ENCODE data around the gene PXN.

Gene PXN

GRCh38 chr12:120234643-120235368 is 30.7 kb downstream of the PXN start:
- Histone ChIP-seq H3K27me3 (ENCODE audit: insufficient read depth, poor library complexity, severe bottlenecking) (no peaks in the 10 kb centered on the region), H3K27ac (replicated peaks) (no peak overlapping the region), H3K4me3 (replicated peaks; ENCODE audit: insufficient read depth, low read length) (no peak overlapping the region)
- no peak for DNase-seq (ENCODE audit: low read depth in 1 of 2, low spot score in 1 of 2)
- TF ChIP-seq, protein P1, sequence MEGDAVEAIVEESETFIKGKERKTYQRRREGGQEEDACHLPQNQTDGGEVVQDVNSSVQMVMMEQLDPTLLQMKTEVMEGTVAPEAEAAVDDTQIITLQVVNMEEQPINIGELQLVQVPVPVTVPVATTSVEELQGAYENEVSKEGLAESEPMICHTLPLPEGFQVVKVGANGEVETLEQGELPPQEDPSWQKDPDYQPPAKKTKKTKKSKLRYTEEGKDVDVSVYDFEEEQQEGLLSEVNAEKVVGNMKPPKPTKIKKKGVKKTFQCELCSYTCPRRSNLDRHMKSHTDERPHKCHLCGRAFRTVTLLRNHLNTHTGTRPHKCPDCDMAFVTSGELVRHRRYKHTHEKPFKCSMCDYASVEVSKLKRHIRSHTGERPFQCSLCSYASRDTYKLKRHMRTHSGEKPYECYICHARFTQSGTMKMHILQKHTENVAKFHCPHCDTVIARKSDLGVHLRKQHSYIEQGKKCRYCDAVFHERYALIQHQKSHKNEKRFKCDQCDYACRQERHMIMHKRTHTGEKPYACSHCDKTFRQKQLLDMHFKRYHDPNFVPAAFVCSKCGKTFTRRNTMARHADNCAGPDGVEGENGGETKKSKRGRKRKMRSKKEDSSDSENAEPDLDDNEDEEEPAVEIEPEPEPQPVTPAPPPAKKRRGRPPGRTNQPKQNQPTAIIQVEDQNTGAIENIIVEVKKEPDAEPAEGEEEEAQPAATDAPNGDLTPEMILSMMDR (IDR thresholded peaks at IDR 0.05; ENCODE audit: insufficient read depth, low read length): no peak
- TF ChIP-seq, protein P2, sequence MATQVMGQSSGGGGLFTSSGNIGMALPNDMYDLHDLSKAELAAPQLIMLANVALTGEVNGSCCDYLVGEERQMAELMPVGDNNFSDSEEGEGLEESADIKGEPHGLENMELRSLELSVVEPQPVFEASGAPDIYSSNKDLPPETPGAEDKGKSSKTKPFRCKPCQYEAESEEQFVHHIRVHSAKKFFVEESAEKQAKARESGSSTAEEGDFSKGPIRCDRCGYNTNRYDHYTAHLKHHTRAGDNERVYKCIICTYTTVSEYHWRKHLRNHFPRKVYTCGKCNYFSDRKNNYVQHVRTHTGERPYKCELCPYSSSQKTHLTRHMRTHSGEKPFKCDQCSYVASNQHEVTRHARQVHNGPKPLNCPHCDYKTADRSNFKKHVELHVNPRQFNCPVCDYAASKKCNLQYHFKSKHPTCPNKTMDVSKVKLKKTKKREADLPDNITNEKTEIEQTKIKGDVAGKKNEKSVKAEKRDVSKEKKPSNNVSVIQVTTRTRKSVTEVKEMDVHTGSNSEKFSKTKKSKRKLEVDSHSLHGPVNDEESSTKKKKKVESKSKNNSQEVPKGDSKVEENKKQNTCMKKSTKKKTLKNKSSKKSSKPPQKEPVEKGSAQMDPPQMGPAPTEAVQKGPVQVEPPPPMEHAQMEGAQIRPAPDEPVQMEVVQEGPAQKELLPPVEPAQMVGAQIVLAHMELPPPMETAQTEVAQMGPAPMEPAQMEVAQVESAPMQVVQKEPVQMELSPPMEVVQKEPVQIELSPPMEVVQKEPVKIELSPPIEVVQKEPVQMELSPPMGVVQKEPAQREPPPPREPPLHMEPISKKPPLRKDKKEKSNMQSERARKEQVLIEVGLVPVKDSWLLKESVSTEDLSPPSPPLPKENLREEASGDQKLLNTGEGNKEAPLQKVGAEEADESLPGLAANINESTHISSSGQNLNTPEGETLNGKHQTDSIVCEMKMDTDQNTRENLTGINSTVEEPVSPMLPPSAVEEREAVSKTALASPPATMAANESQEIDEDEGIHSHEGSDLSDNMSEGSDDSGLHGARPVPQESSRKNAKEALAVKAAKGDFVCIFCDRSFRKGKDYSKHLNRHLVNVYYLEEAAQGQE (IDR thresholded peaks at IDR 0.05; ENCODE audit: insufficient replicate concordance, low read depth): no peak
- TF ChIP-seq GABPA (IDR thresholded peaks at IDR 0.05; ENCODE audit: low read depth) (no peak), POLR2AphosphoS5 (IDR thresholded peaks at IDR 0.05; ENCODE audit: low read depth) (no peak), SPI1 (IDR thresholded peaks at IDR 0.05; ENCODE audit: borderline replicate concordance, low read depth) (no peak)

DNA sequence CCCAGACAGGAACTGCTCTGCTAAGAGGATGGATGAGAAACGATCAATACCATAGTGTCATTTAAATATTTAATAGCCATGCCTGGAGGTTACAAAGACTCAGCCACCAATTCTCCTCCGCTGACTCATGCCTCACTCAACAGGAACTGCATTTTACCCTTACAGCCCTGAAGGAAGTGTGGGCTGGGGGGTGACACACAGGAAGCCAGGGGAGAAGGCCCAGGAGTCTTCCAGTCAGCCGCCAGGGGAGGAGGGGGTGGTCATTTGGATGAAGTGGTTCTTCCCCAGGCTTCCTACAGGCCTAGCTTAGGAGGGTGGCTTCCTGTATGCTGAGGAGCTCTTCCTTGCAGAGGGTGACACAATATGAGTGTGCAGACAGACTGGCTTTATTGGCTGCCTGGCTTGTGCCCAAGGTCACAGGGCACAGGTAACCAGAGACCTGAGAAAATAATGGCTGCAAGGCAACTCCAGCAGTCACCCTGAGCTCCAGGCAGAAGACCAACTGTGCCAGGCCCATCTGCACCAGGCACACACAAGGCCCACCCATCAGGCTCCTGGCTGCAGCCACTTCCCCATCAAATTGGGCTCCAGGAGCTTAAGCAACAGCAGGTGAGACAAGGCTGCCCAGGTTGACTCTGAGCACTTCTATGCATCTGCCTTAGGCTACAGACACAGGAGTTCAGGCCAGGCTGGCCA is 34.1 kb downstream of the PXN start:
- Histone ChIP-seq H3K27me3 (ENCODE audit: insufficient read depth, poor library complexity, severe bottlenecking) (peaks cover 2% of the 10 kb centered on the region), H3K4me3 (replicated peaks; ENCODE audit: insufficient read depth, low read length) (no peak overlapping the region), H3K27ac (replicated peaks) (peak overlapping the region; percentile 48)
- no peak for TF ChIP-seq POLR2AphosphoS5 (IDR thresholded peaks at IDR 0.05; ENCODE audit: low read depth)
- TF ChIP-seq, protein P2 (IDR thresholded peaks at IDR 0.05; ENCODE audit: insufficient replicate concordance, low read depth): no peak
- peak; percentile 34; the same call in 1 of the 2 replicates for TF ChIP-seq GABPA (IDR thresholded peaks at IDR 0.05; ENCODE audit: low read depth)
- TF ChIP-seq, protein P1 (IDR thresholded peaks at IDR 0.05; ENCODE audit: insufficient read depth, low read length): no peak
- TF ChIP-seq SPI1 (IDR thresholded peaks at IDR 0.05; ENCODE audit: borderline replicate concordance, low read depth): peak; percentile 75
- DNase-seq (ENCODE audit: low read depth in 1 of 2, low spot score in 1 of 2): peak; percentile 85 to 87

DNA sequence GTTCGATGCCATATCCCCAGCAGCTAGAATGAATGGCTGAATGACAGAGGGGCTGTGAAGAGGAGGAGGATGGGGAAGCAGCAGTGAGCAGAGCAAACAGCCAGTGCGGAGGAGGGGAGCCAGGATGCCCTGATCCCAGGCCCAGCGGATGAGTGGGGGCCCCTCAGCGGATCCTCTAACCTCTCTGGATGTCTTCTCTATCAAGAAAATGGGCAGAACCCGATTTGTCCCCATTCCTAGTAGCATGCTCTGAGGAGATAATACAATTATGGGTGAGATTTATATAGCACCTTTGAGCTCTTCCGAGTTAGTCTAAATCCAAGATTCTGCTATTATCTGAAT is 34.6 kb downstream of the PXN start:
- Histone ChIP-seq H3K4me3 (replicated peaks; ENCODE audit: insufficient read depth, low read length) (no peak overlapping the region), H3K27ac (replicated peaks) (peak overlapping the region; percentile 48), H3K27me3 (ENCODE audit: insufficient read depth, poor library complexity, severe bottlenecking) (peaks cover 2% of the 10 kb centered on the region)
- no peak for DNase-seq (ENCODE audit: low read depth in 1 of 2, low spot score in 1 of 2)
- TF ChIP-seq SPI1 (IDR thresholded peaks at IDR 0.05; ENCODE audit: borderline replicate concordance, low read depth) (no peak), POLR2AphosphoS5 (IDR thresholded peaks at IDR 0.05; ENCODE audit: low read depth) (no peak), GABPA (IDR thresholded peaks at IDR 0.05; ENCODE audit: low read depth) (no peak)
- TF ChIP-seq, protein P2 (IDR thresholded peaks at IDR 0.05; ENCODE audit: insufficient replicate concordance, low read depth): no peak
- TF ChIP-seq, protein P1 (IDR thresholded peaks at IDR 0.05; ENCODE audit: insufficient read depth, low read length): no peak
